ENCODE data around the gene TMEM182.

Gene TMEM182

GRCh38 chr2:102768892-102769291, 7.1 kb downstream of the TMEM182 start:
- DNase-seq: no peak

- no peak for DNase-seq
These were observed 8.7 kb downstream of the TMEM182 start for GRCh38 chr2:102770506-102770905.

GRCh38 chr2:102771114-102771513, 9.3 kb downstream of the TMEM182 start:
- DNase-seq: no peak

DNA sequence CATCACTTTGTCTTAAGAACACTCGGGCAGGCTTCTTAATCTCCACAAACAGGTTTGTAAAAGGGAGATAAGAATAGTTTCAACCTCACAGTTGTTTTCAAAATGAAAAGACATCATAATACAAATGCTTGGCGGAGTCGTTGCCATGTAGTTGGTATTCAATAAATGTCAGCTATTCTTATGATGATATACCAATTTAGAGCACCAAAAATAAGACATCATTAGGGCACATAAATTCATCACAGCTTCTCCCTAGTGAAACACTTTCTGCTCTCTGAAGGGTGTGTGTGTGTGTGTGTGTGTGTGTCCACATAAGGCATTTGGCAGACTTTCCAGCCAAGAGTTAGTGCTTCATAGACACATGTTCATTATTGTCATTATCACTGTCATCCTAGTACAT, 10.8 kb downstream of the TMEM182 start:
- DNase-seq: no peak

DNA sequence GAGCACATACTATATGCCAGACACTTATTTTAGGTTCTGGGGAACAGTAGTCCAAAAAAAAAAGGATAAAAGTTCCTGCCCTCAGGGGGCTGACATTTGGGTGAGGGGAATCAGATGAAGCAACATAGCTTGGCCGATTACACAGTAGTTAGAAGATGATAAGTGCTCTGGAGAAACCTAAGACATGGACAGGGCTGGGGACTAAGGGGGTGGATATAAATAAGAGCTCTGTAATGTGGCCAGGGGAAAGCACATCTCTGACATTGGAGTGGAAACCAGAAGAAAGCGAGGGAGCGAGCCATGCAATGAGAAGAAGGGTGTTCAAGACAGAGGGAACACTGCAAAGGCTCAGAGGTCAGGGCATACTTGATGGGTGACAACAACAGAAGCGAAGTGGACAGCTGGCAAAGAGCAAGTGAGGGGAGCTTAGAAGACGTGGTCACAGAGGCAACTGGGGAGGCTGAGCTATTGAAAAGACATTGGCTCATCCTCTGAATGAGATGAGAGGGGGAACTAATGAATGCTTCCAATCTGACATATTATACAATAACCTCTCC, 11.4 kb downstream of the TMEM182 start:
- no peak for DNase-seq

- DNase-seq: no peak
These were observed 16.4 kb downstream of the TMEM182 start for GRCh38 chr2:102778260-102778659.

DNA sequence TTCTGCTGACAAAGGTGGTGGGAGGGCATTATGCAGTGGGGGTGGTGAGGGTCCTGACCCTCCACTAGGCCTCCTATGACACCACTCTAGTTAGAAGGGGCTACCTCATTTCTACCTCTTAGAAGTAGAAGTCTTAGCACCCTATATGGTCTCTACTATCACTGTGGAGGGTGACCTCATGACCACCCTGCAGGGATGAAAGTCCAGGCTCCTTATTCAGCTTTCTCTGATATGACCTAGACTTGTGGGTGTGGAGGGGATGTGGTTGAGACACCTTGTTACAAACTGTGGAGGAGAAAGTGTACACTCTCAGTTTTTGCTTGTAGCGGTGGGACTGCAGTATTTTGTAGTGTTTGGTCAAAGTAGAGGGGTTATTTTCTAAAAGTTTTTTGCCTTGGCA, 18.6 kb downstream of the TMEM182 start:
- no peak for DNase-seq

- no peak for DNase-seq
These were observed 20.4 kb downstream of the TMEM182 start for GRCh38 chr2:102782187-102782586.

DNA sequence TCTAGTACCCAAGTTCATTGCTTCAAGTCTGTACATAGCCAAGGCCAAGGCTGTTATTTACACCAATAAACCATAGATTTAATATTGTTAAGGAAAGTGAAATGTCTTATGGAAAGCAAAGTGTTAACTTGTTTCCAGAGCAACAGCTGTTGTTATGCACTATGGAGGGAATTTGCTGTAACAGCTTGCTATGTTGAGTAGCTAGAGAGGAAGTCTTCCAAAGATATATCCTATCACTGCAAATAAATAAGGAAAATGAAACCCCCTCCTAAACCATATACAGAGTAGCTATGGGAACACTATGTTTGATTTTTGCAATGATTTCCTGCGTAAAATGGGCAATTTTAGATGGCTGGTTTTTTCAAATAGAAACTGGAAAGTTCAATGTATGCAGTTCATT, 21.1 kb downstream of the TMEM182 start:
- DNase-seq: peak; percentile 1

DNA sequence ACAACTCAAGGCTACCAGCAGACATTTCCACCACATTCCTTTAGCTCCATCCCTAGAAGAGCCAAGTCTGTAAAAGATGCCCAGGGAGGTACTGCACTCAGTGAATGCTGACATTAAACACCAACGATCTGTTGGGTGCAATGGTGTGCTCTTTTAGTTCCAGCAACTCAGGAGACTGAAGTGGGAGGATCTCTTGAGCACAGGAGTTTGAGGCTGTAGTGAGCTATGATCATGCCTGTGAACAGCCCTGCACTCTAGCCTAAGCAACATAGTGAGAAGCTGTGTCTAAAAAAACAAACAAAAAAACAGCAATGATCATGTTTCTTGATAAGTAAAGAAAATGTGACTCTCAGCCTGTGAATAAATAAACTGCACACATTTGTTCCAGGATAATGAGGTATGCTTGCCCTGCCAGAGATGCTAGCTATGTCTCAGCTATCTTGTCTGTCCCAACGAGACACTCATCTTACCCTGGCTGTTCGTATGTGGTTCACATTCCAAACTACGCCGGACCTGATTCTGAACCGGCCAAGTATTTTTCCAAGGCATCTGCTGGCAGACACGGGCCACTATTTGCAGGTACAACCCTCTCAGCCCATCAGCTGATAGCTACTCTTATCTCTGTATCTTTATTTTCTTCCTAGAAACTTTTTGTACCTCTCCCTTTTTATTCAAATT, 21.8 kb downstream of the TMEM182 start:
- no peak for DNase-seq

- no peak for DNase-seq
These were observed 23.1 kb downstream of the TMEM182 start for GRCh38 chr2:102784940-102785339.

GRCh38 chr2:102788216-102788884, 26.5 kb downstream of the TMEM182 start:
- no peak for DNase-seq

- DNase-seq: no peak
These were observed 27.0 kb downstream of the TMEM182 start for GRCh38 chr2:102788885-102789260.

DNA sequence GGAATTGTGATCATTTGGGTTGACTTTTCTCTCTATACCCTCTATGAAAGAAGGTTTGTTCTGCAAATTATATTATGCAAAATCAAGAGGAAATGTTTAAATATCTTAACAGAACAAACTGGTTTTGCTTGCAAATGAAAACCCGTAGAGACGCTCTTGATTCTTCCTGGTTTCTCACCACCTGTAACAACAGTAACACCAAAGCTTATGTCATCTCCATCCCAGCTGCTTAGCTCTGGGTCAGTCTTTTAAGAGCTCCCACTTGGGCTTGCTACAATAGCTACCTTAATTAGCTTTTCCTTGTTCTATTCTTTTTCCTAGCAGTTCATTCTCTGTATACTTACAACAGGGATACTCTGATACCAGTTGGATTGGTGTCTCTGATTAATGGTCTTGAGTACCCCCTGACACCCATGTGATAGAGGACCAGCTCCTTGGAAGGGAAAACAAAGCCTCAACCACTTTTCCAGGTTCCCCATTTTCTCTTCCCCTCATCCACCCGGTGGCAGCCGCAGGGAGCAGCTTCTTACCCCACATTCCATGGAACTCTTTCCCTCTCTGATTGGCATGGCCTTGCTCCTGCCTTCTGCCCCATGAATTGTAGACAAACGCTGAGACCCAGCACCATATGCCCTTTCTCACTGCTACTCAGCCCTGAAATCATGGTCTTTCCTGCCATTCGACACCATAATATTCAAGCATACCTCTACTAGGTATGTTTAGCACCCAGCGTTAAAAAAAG, 27.7 kb downstream of the TMEM182 start:
- no peak for DNase-seq

DNA sequence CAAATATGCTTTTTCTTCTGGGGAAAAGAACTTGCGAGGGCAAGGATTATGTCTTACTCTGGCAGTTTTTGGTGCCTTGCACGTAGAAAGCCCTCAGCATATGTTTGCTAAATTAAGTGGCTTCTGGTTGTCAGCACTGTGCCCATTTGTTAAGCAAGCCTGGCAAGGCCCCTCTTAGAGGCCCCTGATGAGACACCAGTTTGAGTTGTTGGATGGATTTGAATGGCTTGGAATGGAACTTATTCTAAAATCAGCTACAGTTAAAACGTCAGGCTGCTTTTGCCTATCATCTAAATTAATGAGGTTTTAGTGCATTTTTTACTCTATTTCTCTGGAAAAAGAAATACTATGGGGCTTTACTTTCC, 28.2 kb downstream of the TMEM182 start:
- no peak for DNase-seq

DNA sequence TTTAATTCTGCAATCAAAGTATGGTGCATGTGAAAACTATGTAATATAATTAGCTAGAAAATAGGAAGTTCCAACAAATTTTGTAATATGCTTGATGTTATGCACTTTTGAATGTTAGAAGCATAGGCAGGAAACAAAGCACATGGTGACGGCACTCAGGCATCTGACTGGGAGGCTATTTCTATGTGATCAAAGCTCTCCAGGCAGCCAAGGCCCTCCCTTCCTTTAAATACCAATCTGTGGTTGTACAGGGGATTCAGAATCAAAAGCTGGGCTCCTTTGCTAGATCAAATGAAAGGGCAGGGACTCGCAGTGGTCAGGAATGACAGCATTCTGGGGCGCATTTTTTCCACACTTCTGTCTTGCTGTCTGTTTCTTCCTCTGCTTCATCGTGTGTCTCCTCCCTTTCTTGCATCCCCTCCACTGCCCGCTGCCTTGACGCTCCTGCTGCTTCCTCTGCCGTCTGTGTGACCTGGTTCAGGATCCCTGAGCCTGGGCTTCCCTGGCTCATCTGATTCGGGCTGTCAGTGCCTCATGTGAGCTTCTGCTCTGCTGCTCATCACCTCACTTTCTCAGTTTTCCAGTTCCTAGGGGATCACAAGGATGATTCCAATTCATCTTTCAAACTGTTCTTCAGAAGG, 30.9 kb downstream of the TMEM182 start:
- no peak for DNase-seq

DNA sequence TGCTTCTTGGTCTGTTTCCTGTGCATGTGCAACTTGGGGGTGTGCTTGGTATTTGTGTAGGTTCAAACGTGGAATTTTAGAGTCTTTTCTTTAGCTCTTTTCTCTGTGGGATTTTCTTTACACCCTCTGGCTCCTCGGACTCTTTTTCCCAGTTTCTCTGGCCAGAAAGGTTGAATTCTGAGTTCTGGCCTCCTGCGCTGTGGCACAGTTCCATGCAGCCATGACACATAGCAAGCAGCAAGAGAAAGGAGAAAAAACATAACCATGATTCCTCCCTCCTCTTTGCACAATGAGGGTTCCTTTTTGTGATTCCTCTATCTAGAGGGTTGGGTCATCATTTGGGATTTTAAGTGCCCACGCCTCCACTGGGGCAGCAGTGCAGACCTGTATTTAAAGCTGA, 33.8 kb downstream of the TMEM182 start:
- no peak for DNase-seq

DNA sequence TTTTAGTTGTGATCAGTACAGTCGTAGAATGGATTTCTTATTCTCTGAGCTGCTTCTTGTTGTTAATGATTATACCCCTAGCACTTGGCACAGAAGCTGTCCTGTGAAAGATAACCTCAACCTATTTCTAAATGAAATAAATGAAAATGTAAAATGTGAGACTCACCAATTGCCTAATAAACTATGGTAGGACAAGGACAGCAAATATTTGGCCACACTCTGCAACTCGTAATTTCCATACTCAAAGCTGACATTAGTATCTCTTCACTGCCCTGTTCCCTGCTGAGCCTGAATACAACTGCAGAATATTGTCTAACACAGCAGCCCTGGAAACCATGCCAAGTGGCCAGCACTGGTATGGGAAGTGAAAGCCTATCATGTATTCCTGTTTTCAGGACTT, 34.5 kb downstream of the TMEM182 start:
- DNase-seq: no peak

- no peak for DNase-seq
These were observed 35.7 kb downstream of the TMEM182 start for GRCh38 chr2:102797486-102797885.

GRCh38 chr2:102798181-102798580, 36.4 kb downstream of the TMEM182 start:
- no peak for DNase-seq

GRCh38 chr2:102801098-102801718, 39.4 kb downstream of the TMEM182 start:
- no peak for DNase-seq

DNA sequence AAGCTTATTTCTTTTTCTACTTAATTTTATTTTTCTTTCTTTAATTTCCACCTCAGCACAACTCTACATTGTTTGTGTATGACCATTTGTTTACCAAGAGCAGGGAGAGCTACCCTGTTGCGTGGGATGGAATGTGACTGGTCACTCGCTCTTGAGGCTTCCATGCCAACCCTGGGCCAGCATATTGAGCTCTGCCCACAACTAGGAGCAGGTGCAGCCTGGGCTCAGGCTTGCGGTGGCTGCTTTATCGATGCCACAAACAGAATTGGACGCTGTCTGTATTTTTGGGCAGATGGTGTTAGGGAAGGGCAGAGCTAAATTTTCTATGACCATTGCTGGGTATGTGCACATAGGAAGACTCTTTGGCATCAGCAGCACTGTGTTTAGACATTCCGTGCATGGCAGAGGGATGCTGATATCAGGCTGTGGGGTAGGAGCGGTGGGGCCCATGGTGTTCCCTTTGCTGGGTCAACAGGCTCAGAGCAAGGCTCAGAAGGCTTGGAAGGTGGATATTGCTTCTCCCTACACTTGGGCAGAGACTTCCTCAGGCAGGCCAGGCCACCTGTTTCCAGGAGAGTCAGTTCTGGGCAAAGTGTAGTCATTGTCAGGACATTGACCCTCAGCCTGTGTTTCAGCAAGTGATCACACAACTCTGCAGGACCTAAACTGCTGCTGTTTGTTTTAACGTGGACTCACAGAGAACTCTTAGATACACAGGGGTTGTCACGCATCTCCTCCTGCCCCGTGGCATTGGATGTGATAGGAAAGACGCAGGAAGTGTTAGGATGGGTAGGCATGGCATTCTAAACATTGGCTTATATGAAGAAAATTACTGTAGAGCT, 40.2 kb downstream of the TMEM182 start:
- DNase-seq: no peak

Measured in NCI-H2171 (cell line).